ENCODE measurements around the gene PSME2.

The PSME2 gene

GRCh38 chr14:24132061-24132685 lies 14.2 kb downstream of the PSME2 start:
- no peak overlapping the region for H3K4me3 ChIP-seq (ENCODE audit: low read depth, low read length)
- no peak for TF ChIP-seq CTCF (IDR thresholded peaks at IDR 0.05; ENCODE audit: low read depth, low read length)

DNA sequence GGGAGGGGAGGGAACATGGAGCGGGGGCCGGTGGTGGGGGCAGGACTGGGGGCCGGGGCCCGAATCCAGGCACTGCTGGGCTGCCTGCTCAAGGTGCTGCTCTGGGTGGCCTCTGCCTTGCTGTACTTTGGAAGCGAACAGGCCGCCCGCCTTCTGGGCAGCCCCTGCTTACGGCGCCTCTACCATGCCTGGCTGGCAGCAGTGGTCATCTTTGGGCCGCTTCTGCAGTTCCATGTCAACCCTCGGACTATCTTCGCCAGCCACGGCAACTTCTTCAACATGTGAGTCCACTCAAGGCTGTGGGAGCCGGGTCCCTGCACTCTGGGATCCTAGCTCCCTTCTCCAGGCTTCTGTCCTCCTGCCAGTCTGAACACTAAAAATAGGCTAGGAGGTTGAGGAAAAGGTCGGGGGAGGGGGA lies 14.9 kb downstream of the PSME2 start:
- H3K4me3 ChIP-seq (ENCODE audit: low read depth, low read length) = no peak overlapping the region
- no peak for TF ChIP-seq CTCF (IDR thresholded peaks at IDR 0.05; ENCODE audit: low read depth, low read length)

- no peak for TF ChIP-seq CTCF (IDR thresholded peaks at IDR 0.05; ENCODE audit: low read depth, low read length)
Measured at GRCh38 chr14:24130717-24131548, 15.5 kb downstream of the PSME2 start.

GRCh38 chr14:24130380-24130716 lies 16.1 kb downstream of the PSME2 start, which contains the start of gene FITM1:
Gene FITM1 (plus strand): TSS chr14:24130659. CDS start chr14:24131564, 905 bp downstream.
- H3K4me3 ChIP-seq (ENCODE audit: low read depth, low read length) = no peak within 1 kb of the TSS
- TF ChIP-seq CTCF (IDR thresholded peaks at IDR 0.05; ENCODE audit: low read depth, low read length) = no peak

More at GRCh38 chr14:24130717-24131548, 15.5 kb downstream of the PSME2 start:
- H3K4me3 ChIP-seq (ENCODE audit: low read depth, low read length) = no peak overlapping the region

DNA sequence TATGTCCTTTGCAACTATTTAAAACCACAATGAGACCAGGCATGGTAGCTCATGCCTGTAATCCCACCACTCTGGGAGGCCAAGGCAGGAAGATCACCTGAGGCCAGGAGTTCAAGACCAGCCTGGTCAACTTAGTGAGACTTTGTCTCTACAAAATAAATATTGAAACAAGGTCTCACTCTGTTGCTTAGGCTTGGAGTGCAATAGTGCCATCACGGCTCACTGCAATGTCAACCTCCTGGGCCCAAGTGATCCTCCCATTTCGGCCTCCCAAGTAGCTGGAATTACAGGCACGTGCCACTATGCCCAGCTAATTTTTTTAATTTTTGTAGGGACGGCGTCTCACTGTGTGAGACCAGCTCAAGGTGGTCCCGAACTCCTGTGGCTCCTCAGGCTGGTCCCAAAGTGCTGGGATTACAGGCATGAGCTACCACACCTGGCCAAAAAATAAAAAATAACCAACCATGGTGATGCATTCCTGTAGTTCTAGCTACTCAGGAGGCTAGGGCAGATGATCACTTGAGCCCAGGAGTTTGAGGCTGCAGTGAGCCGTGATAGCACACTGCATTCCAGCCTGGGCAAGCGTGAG lies 16.9 kb downstream of the PSME2 start:
- TF ChIP-seq CTCF (IDR thresholded peaks at IDR 0.05; ENCODE audit: low read depth, low read length) = no peak
- no peak overlapping the region for H3K4me3 ChIP-seq (ENCODE audit: low read depth, low read length)

- no peak for TF ChIP-seq CTCF (IDR thresholded peaks at IDR 0.05; ENCODE audit: low read depth, low read length)
- no peak overlapping the region for H3K4me3 ChIP-seq (ENCODE audit: low read depth, low read length)
Measured at GRCh38 chr14:24127673-24128072, 18.7 kb downstream of the PSME2 start.

DNA sequence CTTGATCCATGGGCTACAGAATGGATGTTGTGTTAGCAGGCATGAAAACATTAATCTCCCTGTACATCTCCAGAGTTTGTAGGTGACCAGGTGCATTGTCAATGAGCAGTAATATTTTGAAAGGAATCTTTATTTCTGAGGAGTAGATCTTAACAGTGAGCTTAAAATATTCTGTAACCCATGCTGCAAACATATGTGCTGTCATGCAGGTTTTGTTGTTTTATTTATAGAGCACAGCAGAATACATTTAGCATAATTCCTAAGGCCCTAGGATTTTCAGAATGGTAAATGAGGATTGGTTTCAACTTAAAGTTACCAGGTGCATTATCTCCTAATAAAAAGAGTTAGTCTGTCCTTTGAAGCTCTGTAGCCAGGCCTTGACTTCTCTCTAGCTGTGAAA lies 19.5 kb downstream of the PSME2 start:
- no peak overlapping the region for H3K4me3 ChIP-seq (ENCODE audit: low read depth, low read length)
- TF ChIP-seq CTCF (IDR thresholded peaks at IDR 0.05; ENCODE audit: low read depth, low read length) = no peak

All from WI38 (cell line).